ENCODE measurements around the gene PRUNE1.

DNA sequence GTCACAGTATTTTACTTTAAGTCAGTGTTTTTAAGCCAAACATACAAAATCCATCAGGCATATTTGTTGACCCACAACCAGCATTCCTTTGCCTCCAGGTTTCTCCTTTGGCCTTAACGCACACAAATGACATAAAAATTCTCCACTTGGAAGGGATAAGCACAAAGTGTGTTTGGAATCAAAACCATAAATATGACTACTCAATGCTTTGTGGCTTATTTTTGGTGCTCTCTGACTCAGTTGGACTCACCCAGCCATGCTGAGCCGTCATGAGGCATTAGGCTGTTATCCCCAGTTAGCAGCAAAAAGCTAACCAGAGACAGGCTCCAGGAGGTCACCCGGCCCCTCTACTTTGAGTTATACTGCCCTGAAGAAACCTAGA lies 948 bp downstream of the PRUNE1 start:
- no peak for TF ChIP-seq YY1 (IDR thresholded peaks at IDR 0.05; ENCODE audit: insufficient read depth, insufficient read length)
- TF ChIP-seq ZNF274 (IDR thresholded peaks at IDR 0.05; ENCODE audit: low read depth, low read length): no peak
